Gastrocnemius medialis (tissue), 4 donors: ENCODE results near the gene DYNLT4. TPM values are rescaled to one million over a fixed set of nuclear protein-coding genes. Genes with fewer than 3 reads are reported as not detected.
"Not testable (repeated sequence)": the region's sequence is repeated elsewhere in the genome, so short reads cannot be mapped to it uniquely, and the experiment has no call there.

Source experiments
- ATAC-seq, 2 donors: fragments of 150-250 bp; one replicate each; pipeline ENCODE4 v1.9.1; 2016
- DNase-seq, 2 donors: peaks; one replicate each; pipeline ENCODE4 v3.0.0-alpha.2; 2019
- H3K27ac ChIP-seq, 4 donors: fragments of 200-600 bp; sonication (generic); 1 replicate in 1 of 4; 2 replicates in 3 of 4; pipeline ENCODE4 v1.5.1; 2016 to 2018; ENCODE audit warnings: mild to moderate bottlenecking in 2 of 4, moderate library complexity in 1 of 4
- H3K27me3 ChIP-seq, 3 donors: fragments of 200-600 bp; sonication (generic) in 2 of 3; 1 replicate in 1 of 3; 2 replicates in 2 of 3; pipeline versions ENCODE4 v1.5.1 to v1.6.0; 2016 to 2019; ENCODE audit warnings: mild to moderate bottlenecking in 1 of 3, moderate library complexity in 1 of 3
- H3K36me3 ChIP-seq, 2 donors: fragments of 200-600 bp; sonication (generic) in 1 of 2; one replicate each; pipeline ENCODE4 v1.5.1; 2017 to 2018
- H3K4me1 ChIP-seq, 2 donors: fragments of 200-600 bp; sonication (generic) in 1 of 2; one replicate each; pipeline ENCODE4 v1.5.1; 2016 to 2017; ENCODE audit warnings: mild to moderate bottlenecking in 2 of 2
- H3K4me3 ChIP-seq, 4 donors: fragments of 200-600 bp; sonication (generic) in 3 of 4; 1 replicate in 1 of 4; 2 replicates in 3 of 4; pipeline ENCODE4 v1.5.1; 2016 to 2019; ENCODE audit warnings: mild to moderate bottlenecking in 2 of 4
- H3K9me3 ChIP-seq, 3 donors: fragments of 200-600 bp; sonication (generic) in 2 of 3; 1 replicate in 1 of 3; 2 replicates in 2 of 3; pipeline ENCODE4 v1.5.1; 2016 to 2019
- CTCF ChIP-seq, 5 experiments: fragments of 450-650 bp in 3 of 5; fragments of 200-600 bp in 2 of 5; sonication (generic) in 2 of 5; IDR thresholded peaks in 4 of 5; conservative IDR thresholded peaks in 1 of 5; 1 replicate in 4 of 5; 2 replicates in 1 of 5; pipeline ENCODE4 v1.5.1; 2016 to 2019; ENCODE audit warnings: antibody characterized with exemption in 5 of 5, mild to moderate bottlenecking in 3 of 5, moderate library complexity in 3 of 5
- POLR2A ChIP-seq, 2 donors: fragments of 450-650 bp; IDR thresholded peaks; one replicate each; pipeline ENCODE4 v1.6.1; 2017; ENCODE audit warnings: antibody characterized with exemption in 2 of 2, mild to moderate bottlenecking in 2 of 2, moderate library complexity in 2 of 2
- in situ Hi-C, 4 donors: fragments of 200-750 bp; cut with MboI; loops; one replicate each; pipeline versions ENCODE4 v1.15.0 to v1.8.0; 2017; ENCODE audit warnings: low sequenced_read_pairs in 4 of 4
- intact Hi-C: fragments of 100-400 bp; cut with DNase I; formaldehyde crosslinking; loops from one replicate; pipeline ENCODE4 v1.15.1; 2023; ENCODE audit warnings: low total_unique reads
- total RNA-seq, 4 donors: library from RNA; depleted of rRNA; stranded (reverse); fragments of >200 nt; gene quantifications; one replicate each; pipeline versions ENCODE4 v1.1.0 to v1.2.3, GENCODE V29; 2016

The DYNLT4 gene
- total RNA-seq, 4 donors from 2014 or later: not detected

DNA sequence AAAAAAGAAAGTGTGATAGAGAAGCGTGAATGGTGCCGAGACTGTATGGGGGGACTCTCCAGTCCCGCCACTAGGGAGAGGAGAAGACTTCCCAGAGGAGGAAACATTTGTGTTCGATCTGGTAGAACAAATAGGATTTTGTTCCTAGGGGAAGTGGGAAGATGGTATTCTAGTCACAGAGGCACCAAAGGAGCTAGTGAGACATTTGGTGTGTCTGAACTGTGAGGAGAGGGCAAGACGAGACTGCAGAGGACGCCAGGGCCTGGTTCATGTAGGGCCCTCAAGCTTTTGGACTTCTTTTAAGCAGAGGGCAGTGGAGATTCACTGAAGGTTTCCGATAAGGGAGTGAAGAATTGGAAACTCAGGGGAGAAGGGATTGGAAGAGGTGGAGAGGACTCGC is 4.1 kb upstream of the DYNLT4 start:
- in situ Hi-C loops (no loop called here), intact Hi-C loops (no loop called here)
- Histone ChIP-seq H3K27ac (peak overlapping the region in 3 of 4 donors; percentile 9 to 94 (median 90)), H3K4me1 (peaks cover 39 to 54% of the 10 kb centered on the region in 2 donors), H3K27me3 (no peaks in the 10 kb centered on the region), H3K36me3 (no peaks in the 10 kb centered on the region), H3K9me3 (no peaks in the 10 kb centered on the region), H3K4me3 (no peak overlapping the region)
- DNase-seq (no peak), ATAC-seq (no peak)
- no peak for TF ChIP-seq CTCF (IDR thresholded peaks at IDR 0.05 in 4 of 5, conservative IDR thresholded peaks at IDR 0.05 in 1 of 5)
- no peak for TF ChIP-seq POLR2A (IDR thresholded peaks at IDR 0.05)

DNA sequence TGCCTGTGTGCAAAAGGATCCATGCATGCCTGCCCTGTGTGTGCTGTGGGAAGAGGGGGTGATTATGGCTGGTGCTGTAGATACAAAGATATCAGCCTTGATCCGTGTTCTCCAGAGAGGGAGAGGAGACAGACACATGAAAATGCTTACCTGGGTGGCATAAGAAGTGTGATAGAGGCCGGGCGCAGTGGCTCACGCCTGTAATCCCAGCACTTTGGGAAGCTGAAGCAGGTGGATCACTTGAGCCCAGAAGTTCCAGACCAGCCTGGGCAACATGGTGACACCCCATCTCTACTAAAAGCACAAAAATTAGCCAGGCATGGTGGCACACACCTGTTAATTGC is 3.6 kb upstream of the DYNLT4 start:
- ATAC-seq, intact Hi-C loops, in situ Hi-C loops, H3K9me3 ChIP-seq, H3K36me3 ChIP-seq, DNase-seq, H3K4me3 ChIP-seq, H3K27me3 ChIP-seq: not testable (repeated sequence)
- Histone ChIP-seq H3K27ac (peak overlapping the region in 3 of 4 donors; percentile 84 to 94 (median 90)), H3K4me1 (peaks cover 39 to 58% of the 10 kb centered on the region in 2 donors)

GRCh38 chr1:44810101-44810761 is 3.1 kb upstream of the DYNLT4 start:
- Histone ChIP-seq H3K36me3 (peaks cover 0 to 6% of the 10 kb centered on the region in 2 donors), H3K9me3 (no peaks in the 10 kb centered on the region), H3K27ac (peak overlapping the region; percentile 84 to 94 (median 92)), H3K27me3 (no peaks in the 10 kb centered on the region), H3K4me1 (peaks cover 39 to 61% of the 10 kb centered on the region in 2 donors), H3K4me3 (no peak overlapping the region)
- intact Hi-C loops: no loop called here
- in situ Hi-C loops: no loop called here
- ATAC-seq: no peak
- DNase-seq: no peak
- TF ChIP-seq CTCF (IDR thresholded peaks at IDR 0.05 in 4 of 5, conservative IDR thresholded peaks at IDR 0.05 in 1 of 5) (no peak), POLR2A (IDR thresholded peaks at IDR 0.05) (no peak)

GRCh38 chr1:44808938-44809917 is 2.1 kb upstream of the DYNLT4 start:
- H3K4me1 ChIP-seq: peaks cover 39 to 60% of the 10 kb centered on the region in 2 donors
- intact Hi-C loops: no loop called here

More at GRCh38 chr1:44808938-44809917, 2.1 kb upstream of the DYNLT4 start:
- peaks cover 0 to 16% of the 10 kb centered on the region in 2 donors for H3K36me3 ChIP-seq
- DNase-seq (no peak), ATAC-seq (no peak)
- H3K27ac ChIP-seq: peak overlapping the region; percentile 84 to 94 (median 92)
- in situ Hi-C loops: no loop called here
- peak overlapping the region; percentile 28 to 42 (median 37) for H3K4me3 ChIP-seq
- no peaks in the 10 kb centered on the region for H3K27me3 ChIP-seq
- TF ChIP-seq POLR2A (IDR thresholded peaks at IDR 0.05) (peak in 1 of 2 donors; percentile 9), CTCF (IDR thresholded peaks at IDR 0.05 in 4 of 5, conservative IDR thresholded peaks at IDR 0.05 in 1 of 5) (no peak)
- no peaks in the 10 kb centered on the region for H3K9me3 ChIP-seq
